Aorta (tissue), 5 donors: ENCODE results near the gene CHCHD6. TPM values are rescaled to one million over a fixed set of nuclear protein-coding genes. Genes with fewer than 3 reads are reported as not detected.

ENCODE experiments used
- ATAC-seq: fragments of 200-7000 bp; cut with Tn5 transposase; one replicate; pipeline ENCODE4 v1.9.1; 2022; ENCODE audit warnings: moderate library complexity; ENCODE audit not compliant: low FRiP score
- DNase-seq, 2 donors: peaks; one replicate each; pipeline ENCODE4 v3.0.0-alpha.2; 2020
- H3K27ac ChIP-seq, 2 donors: one replicate each; pipeline ENCODE4 v1.5.1; 2013; ENCODE audit warnings: low read length in 2 of 2, mild to moderate bottlenecking in 2 of 2, moderate library complexity in 2 of 2, control low read depth in 1 of 2, inconsistent platforms in 1 of 2, low read depth in 1 of 2
- H3K27me3 ChIP-seq, 2 donors: one replicate each; pipeline ENCODE4 v1.6.1; 2013; ENCODE audit warnings: control low read depth in 1 of 2, low read length in 1 of 2, mild to moderate bottlenecking in 1 of 2, moderate library complexity in 1 of 2; ENCODE audit not compliant: insufficient read depth in 2 of 2, control insufficient read depth in 1 of 2
- H3K36me3 ChIP-seq, 2 donors: one replicate each; pipeline ENCODE4 v1.6.1; 2013; ENCODE audit warnings: control low read depth in 1 of 2, low read length in 1 of 2, mild to moderate bottlenecking in 1 of 2; ENCODE audit not compliant: insufficient read depth in 2 of 2, control insufficient read depth in 1 of 2
- H3K4me1 ChIP-seq, 2 donors: one replicate each; pipeline ENCODE4 v1.6.1; 2013; ENCODE audit warnings: low read length in 2 of 2, control low read depth in 1 of 2, mild to moderate bottlenecking in 1 of 2, moderate library complexity in 1 of 2; ENCODE audit not compliant: insufficient read depth in 2 of 2, control insufficient read depth in 1 of 2
- H3K4me3 ChIP-seq, 2 donors: one replicate each; pipeline ENCODE4 v1.5.1; 2013; ENCODE audit warnings: low read length in 2 of 2, control low read depth in 1 of 2, mild to moderate bottlenecking in 1 of 2
- H3K9me3 ChIP-seq: one replicate; pipeline ENCODE4 v1.6.1; 2013; ENCODE audit warnings: mild to moderate bottlenecking, low read length; ENCODE audit not compliant: control insufficient read depth
- WGBS, 2 donors: extraction: QIAGEN DNeasy Blood & Tissue Kit; methylation state at CpG; one replicate each; pipeline ENCODE4 v1.1.7; 2013; 5-methylcytosine and 5-hydroxymethylcytosine counted together
- intact Hi-C, 2 donors: fragments of 100-400 bp; cut with DNase I; formaldehyde crosslinking; loops; one replicate each; pipeline versions ENCODE4 v1.14.2 to v1.15.0; 2022
- polyA plus RNA-seq, 2 donors: library from polyadenylated mRNA; stranded (reverse); fragments of 200-250 nt; gene quantifications; one replicate each; pipeline ENCODE4 v1.2.3, GENCODE V29; 2013
- total RNA-seq, 2 donors: library from RNA; stranded (reverse); fragmentation: NEBNext Ultra II Directional; extraction: Animal tissue kit (Norgen Biotek cat#: 25700); gene quantifications; one replicate each; pipeline ENCODE4 v1.2.1, GENCODE V29; 2021
- donor health status: healthy with polysubstance abuse.
- donor health status: Bipolar disorder and iron deficiency.
- donor health status: DM: no; HTN: no; CAD: no.
- donor health status: DM: no; HTN: no; CAD: no.
- donor health status: DM: yes; HTN: yes; CAD: no.

Gene CHCHD6
- total and polyA plus RNA-seq, 4 donors = 10.8 to 24.6 (median 11.9) TPM

DNA sequence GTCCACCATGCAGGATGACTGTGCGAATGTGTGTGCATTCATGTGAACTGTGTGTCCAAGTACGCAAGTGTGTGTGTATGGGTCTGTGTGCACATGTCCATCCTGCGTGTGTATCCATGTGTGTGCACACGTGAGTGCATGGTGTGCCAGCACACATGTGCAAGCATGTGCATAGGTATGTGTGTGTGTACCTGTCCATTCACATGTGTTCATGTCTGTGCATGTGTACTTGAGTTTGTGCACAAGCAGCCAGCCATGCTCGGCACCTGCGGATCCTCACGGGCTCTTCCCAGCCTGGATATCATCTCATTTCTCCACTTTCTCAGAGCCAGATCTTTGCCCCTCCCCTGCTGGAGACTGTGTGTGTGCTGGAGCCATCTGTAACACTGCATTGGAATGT lies 260.2 kb downstream of the CHCHD6 start:
- Histone ChIP-seq H3K27me3 (no peaks in the 10 kb centered on the region), H3K4me3 (no peak overlapping the region), H3K4me1 (peaks cover 0 to 2% of the 10 kb centered on the region in 2 donors), H3K27ac (no peak overlapping the region), H3K9me3 (no peaks in the 10 kb centered on the region), H3K36me3 (no peaks in the 10 kb centered on the region)
- DNase-seq (peak; percentile 19 to 47), ATAC-seq (no peak)
- intact Hi-C loops = loop anchor here in 1 of 2 donors (10.0 kb wide), 1 partner anchor 501 kb away; no protein-coding TSS in a partner anchor
- 82 to 86% methylated on average over 7 of the region's 7 CpGs for WGBS, 2 donors

GRCh38 chr3:126964950-126965349 lies 260.9 kb downstream of the CHCHD6 start:
- intact Hi-C loops = loop anchor here in 1 of 2 donors (10.0 kb wide), 1 partner anchor 500 kb away; no protein-coding TSS in a partner anchor
- no peak for ATAC-seq
- H3K4me3 ChIP-seq = no peak overlapping the region
- H3K9me3 ChIP-seq = no peaks in the 10 kb centered on the region
- H3K36me3 ChIP-seq = no peaks in the 10 kb centered on the region
- 90 to 92% methylated on average over 10 of the region's 10 CpGs for WGBS, 2 donors
- peaks cover 0 to 2% of the 10 kb centered on the region in 2 donors for H3K4me1 ChIP-seq
- DNase-seq = peak; percentile 31 to 63
- no peaks in the 10 kb centered on the region for H3K27me3 ChIP-seq
- H3K27ac ChIP-seq = no peak overlapping the region

DNA sequence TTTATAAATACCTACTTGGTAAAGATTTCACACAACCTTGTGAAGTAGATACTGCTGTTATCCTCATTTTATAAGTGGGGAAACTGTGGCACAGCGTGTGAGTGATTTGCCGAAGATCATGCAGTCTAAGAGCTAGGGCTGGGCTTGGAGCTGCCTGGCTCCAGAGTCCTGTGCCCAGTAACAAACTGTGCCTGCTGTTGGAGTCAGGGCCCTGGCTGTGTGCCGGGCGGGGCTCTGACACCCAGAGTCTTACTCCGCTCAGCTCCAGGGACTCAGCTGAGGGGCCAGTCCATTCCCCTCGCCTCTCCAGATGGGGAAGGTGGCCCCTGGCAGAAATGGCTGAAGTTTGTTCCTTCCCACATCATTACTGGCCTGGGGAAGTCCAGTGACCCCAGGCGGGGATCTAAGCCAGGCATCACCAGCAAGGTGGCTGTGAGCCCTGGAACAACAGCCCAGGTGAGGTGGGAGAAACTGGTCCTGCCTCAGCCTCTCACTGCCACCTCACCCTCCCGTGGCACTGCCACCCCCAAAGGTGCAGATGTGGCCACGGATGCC lies 261.6 kb downstream of the CHCHD6 start:
- Histone ChIP-seq H3K27ac (no peak overlapping the region), H3K36me3 (no peaks in the 10 kb centered on the region), H3K27me3 (no peaks in the 10 kb centered on the region), H3K4me1 (peaks cover 0 to 2% of the 10 kb centered on the region in 2 donors), H3K9me3 (no peaks in the 10 kb centered on the region), H3K4me3 (no peak overlapping the region)
- WGBS, 2 donors = 93% methylated on average over 9 of the region's 9 CpGs
- ATAC-seq = no peak
- peak; percentile 12 to 57 for DNase-seq
- intact Hi-C loops = loop anchor here in 1 of 2 donors (10.0 kb wide), 1 partner anchor 499 kb away; no protein-coding TSS in a partner anchor

DNA sequence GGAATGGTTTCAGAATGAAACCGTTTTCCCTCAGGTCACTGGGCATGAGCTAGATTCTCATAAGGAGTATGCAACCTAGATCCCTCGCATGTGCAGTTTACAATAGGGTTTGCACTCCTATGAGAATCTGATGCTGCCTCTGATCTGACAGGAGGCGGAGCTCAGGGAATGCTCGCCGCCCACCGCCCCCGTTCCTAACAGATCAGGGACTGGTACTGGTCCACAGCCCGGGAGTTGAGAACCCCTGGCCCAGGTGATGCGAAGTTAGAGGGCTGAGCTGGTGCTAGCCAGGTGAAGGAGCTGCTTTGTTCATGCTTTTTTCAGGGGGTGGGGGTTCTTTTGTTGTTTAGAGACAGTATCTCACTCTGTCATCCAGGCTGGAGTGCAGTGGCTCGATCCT lies 263.3 kb downstream of the CHCHD6 start:
- DNase-seq (no peak), ATAC-seq (no peak)
- Histone ChIP-seq H3K9me3 (no peaks in the 10 kb centered on the region), H3K27me3 (no peaks in the 10 kb centered on the region), H3K4me3 (no peak overlapping the region), H3K4me1 (no peaks in the 10 kb centered on the region), H3K27ac (no peak overlapping the region), H3K36me3 (no peaks in the 10 kb centered on the region)
- intact Hi-C loops = loop anchor here in 1 of 2 donors (10.0 kb wide), 1 partner anchor 497 kb away; no protein-coding TSS in a partner anchor
- WGBS, 2 donors = 87 to 90% methylated on average over 10 of the region's 10 CpGs

GRCh38 chr3:126968391-126969390 lies 264.7 kb downstream of the CHCHD6 start:
- 80 to 85% methylated on average over 20 of the region's 20 CpGs for WGBS, 2 donors
- ATAC-seq = no peak
- H3K4me1 ChIP-seq = no peaks in the 10 kb centered on the region
- H3K36me3 ChIP-seq = no peaks in the 10 kb centered on the region
- H3K4me3 ChIP-seq = no peak overlapping the region
- no peaks in the 10 kb centered on the region for H3K9me3 ChIP-seq
- H3K27ac ChIP-seq = no peak overlapping the region
- intact Hi-C loops = loop anchor here in 1 of 2 donors (10.0 kb wide), 1 partner anchor 496 kb away; no protein-coding TSS in a partner anchor
- no peak for DNase-seq
- H3K27me3 ChIP-seq = no peaks in the 10 kb centered on the region

DNA sequence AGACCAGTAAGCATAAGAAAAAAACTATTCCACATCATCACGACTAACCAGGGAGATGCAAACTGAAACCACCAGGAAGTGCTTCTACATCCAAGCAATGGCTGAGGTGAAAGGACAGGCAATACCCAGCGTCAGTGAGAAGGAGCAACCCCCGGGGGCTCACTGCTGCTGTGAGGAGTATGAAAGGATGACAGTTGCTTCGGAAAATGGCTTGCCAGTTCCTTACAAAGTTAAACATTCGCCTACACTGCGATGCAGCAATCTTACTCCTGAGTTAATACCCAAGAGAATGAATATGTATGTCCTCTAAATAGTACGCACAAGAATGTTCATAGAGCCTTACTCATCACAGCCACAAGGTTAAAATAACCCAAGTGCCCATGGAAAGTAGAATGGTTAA lies 265.5 kb downstream of the CHCHD6 start:
- no peak overlapping the region for H3K27ac ChIP-seq
- DNase-seq (no peak), ATAC-seq (no peak)
- no peaks in the 10 kb centered on the region for H3K36me3 ChIP-seq
- H3K27me3 ChIP-seq = no peaks in the 10 kb centered on the region
- WGBS, 2 donors = 61 to 66% methylated on average over 7 of the region's 7 CpGs
- H3K9me3 ChIP-seq = peaks cover 2% of the 10 kb centered on the region
- intact Hi-C loops = loop anchor here in 1 of 2 donors (10.0 kb wide), 1 partner anchor 495 kb away; no protein-coding TSS in a partner anchor
- H3K4me1 ChIP-seq = no peaks in the 10 kb centered on the region
- no peak overlapping the region for H3K4me3 ChIP-seq

DNA sequence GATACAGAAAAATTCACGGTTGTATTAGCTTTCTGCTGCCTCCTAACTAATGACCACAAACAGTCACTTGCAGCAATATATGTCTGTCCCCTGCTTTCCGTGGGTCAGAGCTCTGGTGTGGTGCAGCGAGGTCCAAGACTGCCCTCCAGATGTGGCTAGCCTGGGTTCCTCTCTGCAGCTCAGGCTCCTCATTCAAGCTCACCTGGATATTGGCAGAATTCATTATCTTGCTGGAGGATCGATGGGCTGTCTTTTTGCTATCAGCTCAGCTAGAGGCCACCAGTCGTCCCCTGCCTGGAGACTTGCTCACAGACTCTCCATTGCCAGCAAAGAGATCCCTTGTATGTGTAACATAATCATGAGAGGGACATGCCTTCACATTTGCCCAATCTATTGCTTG lies 266.1 kb downstream of the CHCHD6 start:
- WGBS, 2 donors = 79 to 80% methylated on average over 5 of the region's 5 CpGs
- H3K36me3 ChIP-seq = no peaks in the 10 kb centered on the region
- no peaks in the 10 kb centered on the region for H3K27me3 ChIP-seq
- no peak overlapping the region for H3K4me3 ChIP-seq
- no peak for DNase-seq
- peaks cover 2% of the 10 kb centered on the region for H3K9me3 ChIP-seq
- no peak overlapping the region for H3K27ac ChIP-seq
- ATAC-seq = no peak
- no peaks in the 10 kb centered on the region for H3K4me1 ChIP-seq
- intact Hi-C loops = no loop called here

GRCh38 chr3:126970921-126971320 lies 266.9 kb downstream of the CHCHD6 start:
- H3K4me3 ChIP-seq = no peak overlapping the region
- DNase-seq (no peak), ATAC-seq (no peak)
- intact Hi-C loops = no loop called here
- H3K36me3 ChIP-seq = no peaks in the 10 kb centered on the region
- 87 to 90% methylated on average over 5 of the region's 5 CpGs for WGBS, 2 donors
- no peaks in the 10 kb centered on the region for H3K4me1 ChIP-seq
- H3K9me3 ChIP-seq = peaks cover 2% of the 10 kb centered on the region
- no peaks in the 10 kb centered on the region for H3K27me3 ChIP-seq
- H3K27ac ChIP-seq = no peak overlapping the region
